ENCODE results near the gene KIF3A.

The KIF3A gene

GRCh38 chr5:132753135-132753987 is 16.0 kb upstream of the KIF3A start:
- DNase-seq: peak; percentile 16

- DNase-seq: no peak
Measured at GRCh38 chr5:132752581-132753125, 15.3 kb upstream of the KIF3A start.

GRCh38 chr5:132751971-132752580 is 14.7 kb upstream of the KIF3A start:
- no peak for DNase-seq

- no peak for DNase-seq
Measured at GRCh38 chr5:132751444-132751843, 14.1 kb upstream of the KIF3A start.

GRCh38 chr5:132750471-132751230 is 13.3 kb upstream of the KIF3A start:
- no peak for DNase-seq

- no peak for DNase-seq
Measured at GRCh38 chr5:132749506-132749905, 12.2 kb upstream of the KIF3A start.

- DNase-seq: no peak
Measured at GRCh38 chr5:132748522-132749000, 11.2 kb upstream of the KIF3A start.

GRCh38 chr5:132747616-132748440 is 10.5 kb upstream of the KIF3A start:
- DNase-seq: no peak

- DNase-seq: peak; percentile 1
Measured at GRCh38 chr5:132746954-132747615, 9.7 kb upstream of the KIF3A start, which contains the start of gene CCNI2. Gene CCNI2, plus strand, starts transcription at chr5:132747426. Its CDS starts 70 bp downstream, at chr5:132747496.

- DNase-seq: no peak
Measured at GRCh38 chr5:132746592-132746953, 9.2 kb upstream of the KIF3A start.

GRCh38 chr5:132744659-132745058 is 7.3 kb upstream of the KIF3A start:
- DNase-seq: no peak

GRCh38 chr5:132742626-132743025 is 5.3 kb upstream of the KIF3A start:
- DNase-seq: no peak

- no peak for DNase-seq
Measured at GRCh38 chr5:132742158-132742557, 4.8 kb upstream of the KIF3A start.

GRCh38 chr5:132739232-132739631 is 1.9 kb upstream of the KIF3A start:
- DNase-seq: no peak

GRCh38 chr5:132737982-132738681 is 786 bp upstream of the KIF3A start:
- DNase-seq: no peak

GRCh38 chr5:132734687-132735086 is 2.7 kb downstream of the KIF3A start:
- no peak for DNase-seq

GRCh38 chr5:132733499-132734148 is 3.7 kb downstream of the KIF3A start:
- no peak for DNase-seq

- no peak for DNase-seq
Measured at GRCh38 chr5:132729896-132730295, 7.5 kb downstream of the KIF3A start.

GRCh38 chr5:132725745-132726144 is 11.6 kb downstream of the KIF3A start:
- DNase-seq: no peak

GRCh38 chr5:132718544-132719312 is 18.6 kb downstream of the KIF3A start:
- DNase-seq: no peak
